ENCODE measurements around the gene PLA2G4D.

The PLA2G4D gene, protein sequence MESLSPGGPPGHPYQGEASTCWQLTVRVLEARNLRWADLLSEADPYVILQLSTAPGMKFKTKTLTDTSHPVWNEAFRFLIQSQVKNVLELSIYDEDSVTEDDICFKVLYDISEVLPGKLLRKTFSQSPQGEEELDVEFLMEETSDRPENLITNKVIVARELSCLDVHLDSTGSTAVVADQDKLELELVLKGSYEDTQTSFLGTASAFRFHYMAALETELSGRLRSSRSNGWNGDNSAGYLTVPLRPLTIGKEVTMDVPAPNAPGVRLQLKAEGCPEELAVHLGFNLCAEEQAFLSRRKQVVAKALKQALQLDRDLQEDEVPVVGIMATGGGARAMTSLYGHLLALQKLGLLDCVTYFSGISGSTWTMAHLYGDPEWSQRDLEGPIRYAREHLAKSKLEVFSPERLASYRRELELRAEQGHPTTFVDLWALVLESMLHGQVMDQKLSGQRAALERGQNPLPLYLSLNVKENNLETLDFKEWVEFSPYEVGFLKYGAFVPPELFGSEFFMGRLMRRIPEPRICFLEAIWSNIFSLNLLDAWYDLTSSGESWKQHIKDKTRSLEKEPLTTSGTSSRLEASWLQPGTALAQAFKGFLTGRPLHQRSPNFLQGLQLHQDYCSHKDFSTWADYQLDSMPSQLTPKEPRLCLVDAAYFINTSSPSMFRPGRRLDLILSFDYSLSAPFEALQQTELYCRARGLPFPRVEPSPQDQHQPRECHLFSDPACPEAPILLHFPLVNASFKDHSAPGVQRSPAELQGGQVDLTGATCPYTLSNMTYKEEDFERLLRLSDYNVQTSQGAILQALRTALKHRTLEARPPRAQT

DNA sequence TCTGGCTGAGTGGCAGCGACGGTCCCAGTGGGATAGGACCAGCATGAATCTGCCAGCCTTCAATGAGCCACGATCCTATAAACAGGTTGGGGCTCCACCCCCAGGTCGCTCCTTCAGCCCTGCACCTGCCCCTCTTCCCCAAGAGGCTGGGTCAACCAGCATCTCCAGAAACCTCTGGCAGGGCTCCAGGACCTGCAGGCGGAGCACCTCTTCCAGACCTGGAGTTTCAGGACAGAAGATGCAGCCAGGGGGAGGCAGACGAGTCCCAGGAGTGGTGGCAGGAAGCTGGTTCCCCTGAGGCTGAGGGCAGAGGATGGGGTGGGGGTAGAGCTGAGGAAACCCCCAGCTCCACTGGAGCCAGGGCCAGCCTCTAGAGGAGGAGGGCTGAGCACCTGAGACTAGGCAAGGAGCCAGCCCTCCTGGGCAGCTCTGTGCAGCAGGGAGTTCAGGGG lies at the start of gene PLA2G4D:
Gene PLA2G4D (minus strand): TSS at position 51 of the 452 bp plus-strand sequence. CDS start 103 bp downstream, outside the sequence.
- DNase-seq, result no peak

DNA sequence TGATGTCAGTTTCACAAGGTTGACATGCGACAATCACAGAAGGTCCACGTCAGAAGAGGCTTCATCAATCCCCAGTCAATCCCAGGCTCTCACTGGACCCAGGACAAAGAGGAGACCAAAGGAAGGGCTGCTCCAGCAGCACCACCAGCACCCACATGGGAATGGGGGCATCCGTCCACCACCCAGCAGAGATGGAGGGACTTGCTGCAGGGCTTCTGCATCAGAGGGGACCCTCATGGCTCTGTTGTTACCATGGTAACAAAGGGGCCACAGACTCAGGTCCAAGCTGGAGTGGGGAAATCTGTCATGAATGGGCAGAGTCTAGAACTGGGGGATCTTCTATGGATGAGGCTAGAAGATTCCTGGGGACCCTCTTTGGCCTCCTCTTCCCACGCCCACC lies 49.0 kb upstream of the PLA2G4D start:
- no peak for DNase-seq

DNA sequence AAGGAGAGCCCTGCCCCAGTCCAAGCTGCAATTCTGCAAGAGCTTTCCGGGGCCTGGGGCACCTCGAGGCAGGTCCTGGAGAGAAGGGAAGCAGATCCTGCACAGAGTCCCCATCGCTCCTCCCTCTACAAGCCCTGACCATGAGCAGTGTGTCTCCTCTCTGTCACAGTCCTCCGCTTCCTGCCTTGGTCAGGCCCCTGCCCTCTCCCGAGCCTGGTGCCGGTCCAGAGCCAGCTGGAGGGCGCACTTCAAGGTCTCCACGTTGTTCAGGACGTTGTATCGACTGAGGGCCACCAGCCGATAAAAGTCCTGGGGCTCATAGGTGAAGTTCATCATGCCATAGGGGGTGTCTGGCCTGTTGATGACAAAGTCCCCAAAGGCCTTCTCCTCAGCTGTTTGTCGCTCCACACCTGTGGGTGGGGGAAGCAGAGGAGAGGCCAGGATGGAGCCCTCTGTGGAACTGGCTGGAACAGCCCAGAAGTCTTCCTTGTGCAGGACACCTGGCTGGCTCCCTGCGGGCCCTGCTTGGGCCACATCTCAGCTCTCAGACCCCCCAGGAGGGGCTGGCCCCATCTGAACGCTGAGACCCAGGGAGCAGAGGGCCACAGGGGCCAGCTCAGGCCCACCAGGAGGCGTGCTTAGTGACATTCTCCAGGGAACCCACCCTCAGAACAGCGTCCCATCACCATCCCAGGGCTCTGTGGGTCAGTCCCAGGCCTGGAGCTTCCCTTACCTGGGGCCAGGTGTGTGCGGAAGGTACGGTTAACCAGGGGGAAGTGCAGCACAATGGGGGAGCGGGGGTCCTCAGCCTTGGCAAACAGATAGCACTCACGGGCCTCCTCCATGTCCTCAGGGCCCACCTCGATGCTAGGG lies 47.7 kb upstream of the PLA2G4D start:
- no peak for DNase-seq

DNA sequence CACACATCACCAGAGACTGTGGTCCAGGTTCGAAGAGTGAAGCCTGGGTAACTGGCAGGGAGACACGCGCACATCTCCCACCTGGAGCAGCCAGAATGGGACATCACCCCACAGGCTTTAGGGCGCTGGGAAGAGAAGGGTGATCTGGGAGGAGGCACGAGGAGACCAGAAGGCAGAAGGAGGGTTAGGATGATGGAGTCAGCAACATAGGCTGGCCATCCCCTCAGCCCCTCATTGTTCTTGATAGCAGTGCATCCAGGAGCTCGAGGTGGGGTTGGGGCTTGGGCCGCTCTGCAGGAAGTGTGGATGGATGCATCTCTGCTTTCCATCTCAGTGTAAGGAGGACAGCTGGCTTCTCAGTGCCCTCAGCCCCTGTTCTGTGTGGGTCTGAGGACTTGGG lies 46.9 kb upstream of the PLA2G4D start:
- no peak for DNase-seq

DNA sequence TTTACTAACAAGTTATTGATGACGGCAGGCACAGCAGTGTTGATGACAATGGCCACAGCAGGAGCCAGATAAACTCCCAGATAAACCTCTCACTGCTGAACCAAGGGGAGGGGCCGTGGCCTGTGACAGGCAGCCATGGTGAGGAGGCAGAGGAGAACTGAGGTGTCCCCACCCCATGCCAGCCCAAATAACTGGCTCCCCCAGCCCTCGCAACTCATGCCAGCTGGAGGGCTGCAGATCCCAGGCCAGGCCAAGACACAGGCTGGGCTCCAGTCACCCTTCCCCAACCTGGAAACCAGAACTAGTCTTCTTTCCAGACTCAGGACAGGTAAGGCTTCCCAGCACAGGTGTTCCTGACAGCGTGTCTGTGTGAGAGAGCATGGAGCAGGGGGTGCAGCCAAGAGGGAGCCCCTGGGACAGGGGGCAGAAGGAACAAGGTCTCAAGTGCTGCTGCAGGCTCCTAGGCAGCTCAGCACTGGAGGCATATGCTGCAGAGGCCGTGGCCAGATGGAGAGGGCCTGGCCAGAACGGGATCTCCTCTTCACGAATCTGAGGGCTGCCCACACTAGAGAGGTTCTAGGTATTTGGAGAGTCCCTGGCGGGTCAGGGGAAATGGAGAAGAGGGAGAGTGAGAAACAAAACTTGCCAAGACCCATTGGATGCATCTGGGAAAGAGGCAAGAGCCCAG lies 46.2 kb upstream of the PLA2G4D start:
- no peak for DNase-seq

DNA sequence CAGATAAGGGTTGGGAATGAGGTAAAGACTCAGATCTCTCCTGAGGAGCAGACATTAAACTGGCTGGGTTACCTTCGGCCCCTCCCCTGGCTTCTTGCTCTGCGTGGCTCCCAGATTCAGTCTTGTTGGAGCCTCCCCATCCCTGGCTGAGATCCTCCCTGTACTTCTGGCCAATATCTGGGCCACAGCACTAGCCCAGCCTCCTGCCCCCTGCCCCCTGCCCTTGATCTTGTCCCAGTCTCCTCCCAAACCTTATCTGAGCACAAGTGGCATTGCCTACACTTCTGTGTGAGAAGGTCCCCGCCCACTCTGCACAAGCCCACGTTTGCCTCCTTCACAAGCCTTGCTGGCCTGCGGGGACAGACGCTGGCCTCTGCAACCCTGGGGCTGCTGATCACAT lies 45.2 kb upstream of the PLA2G4D start:
- no peak for DNase-seq

DNA sequence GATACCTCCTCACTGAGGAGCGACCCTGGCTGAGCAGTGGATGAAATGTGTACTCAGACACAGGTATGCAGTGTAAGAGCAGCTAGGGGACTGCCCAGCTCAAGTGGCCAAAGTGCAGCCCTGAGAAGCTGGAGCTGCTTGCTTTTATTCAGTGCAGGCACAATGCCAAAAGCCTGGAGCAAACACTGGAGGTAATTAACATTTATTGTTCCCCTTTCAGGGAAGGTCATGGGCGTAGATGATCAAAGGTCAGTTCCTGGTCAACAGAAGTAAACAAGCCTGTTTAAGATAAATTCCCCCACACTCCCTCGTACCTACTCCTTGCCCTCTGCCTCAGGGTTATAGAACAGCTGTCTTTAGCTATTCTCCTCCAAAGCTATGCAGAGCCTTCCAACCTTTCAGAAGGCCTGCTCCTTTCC lies 44.6 kb upstream of the PLA2G4D start:
- no peak for DNase-seq

DNA sequence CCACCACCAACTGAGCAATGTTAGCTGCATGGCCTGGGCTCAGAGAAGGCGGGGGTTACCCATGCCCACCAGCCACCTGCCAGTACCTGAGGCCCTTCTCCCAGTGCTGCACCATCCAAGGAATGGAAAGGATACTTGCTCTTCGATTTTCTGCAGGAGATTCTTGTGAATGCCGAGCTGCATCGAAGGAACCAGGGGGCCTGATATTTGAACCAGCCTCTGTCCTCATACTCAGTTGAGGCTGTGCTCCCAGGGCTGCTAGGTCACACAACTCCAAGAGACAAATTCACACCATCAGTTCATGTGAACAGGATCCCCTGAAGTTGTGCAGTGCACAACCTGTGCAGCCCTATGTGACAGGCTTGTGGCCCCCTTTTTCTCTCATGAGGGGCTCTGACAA lies 44.0 kb upstream of the PLA2G4D start:
- no peak for DNase-seq

DNA sequence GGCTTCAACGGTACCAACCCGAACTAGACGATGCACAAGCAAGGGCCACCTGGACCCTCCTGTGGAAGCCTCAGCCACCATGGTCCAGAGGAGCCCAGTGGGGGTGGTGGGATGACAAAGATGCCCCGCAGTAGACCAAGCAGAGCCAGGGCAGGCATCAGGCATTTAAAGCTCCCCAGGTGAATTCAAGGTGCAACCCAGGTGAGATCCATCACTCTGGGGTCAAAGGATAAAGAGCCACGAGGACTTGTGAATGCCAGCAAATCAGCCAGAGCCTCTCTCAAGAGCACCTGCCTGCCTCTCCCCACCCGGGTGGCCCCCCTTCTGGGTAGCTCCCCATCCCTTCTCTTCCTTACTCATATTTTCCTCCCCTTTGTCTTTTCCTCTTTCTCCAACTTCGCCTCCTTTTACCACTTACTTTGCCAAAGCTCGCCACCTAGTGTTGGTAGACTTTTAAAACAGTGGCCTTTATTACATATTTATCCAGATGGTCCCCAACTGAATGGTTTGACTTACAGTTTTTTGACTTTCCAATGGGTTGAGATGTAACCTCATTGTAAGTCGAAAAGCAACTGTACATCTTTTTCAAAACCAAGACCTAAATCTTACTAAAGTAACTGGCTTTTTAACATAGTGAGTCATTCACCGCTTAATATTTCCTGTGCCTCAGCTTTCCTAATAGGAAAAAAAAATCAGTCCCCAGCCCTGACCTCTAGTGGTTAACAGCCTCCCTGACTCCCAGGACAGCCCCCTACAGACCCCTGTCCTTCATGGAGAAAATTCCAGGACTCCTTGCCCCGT lies 43.3 kb upstream of the PLA2G4D start:
- no peak for DNase-seq

DNA sequence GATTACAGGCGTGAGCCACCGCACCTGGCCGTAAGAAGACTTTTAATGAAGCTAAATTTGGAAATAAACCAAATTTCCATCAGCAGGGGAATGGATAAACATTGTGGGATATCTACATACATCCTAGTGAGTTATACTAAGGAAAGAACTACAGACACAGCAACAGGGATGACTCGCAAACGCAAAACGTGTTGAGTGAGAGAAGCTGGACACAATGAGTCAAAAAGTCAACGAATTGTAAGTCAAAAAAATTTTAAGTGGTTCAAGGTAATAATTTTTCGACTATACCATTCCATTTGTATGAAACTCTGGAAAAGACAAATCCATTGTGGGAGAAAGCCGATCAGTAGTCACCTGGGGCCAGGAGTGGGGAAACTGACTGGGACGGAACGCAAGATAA lies 42.2 kb upstream of the PLA2G4D start:
- no peak for DNase-seq

DNA sequence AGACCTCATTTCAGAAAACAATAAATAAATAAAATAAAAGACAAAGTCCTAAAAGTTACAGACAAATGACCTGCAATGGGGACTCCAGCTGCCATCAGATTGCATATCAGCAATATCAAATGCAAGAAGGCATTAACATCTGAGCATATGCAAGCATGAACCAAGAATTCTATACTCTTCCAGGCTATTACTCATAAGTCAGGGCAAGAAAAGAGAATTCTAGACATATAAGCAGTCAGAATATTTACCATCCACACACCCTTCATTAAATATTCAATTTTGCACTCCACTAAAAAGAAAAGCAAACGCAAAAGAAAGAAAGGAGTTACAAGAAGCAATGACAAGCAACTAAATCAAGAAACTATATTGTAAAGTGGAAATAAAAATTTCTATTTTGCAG lies 41.0 kb upstream of the PLA2G4D start:
- DNase-seq, result no peak

DNA sequence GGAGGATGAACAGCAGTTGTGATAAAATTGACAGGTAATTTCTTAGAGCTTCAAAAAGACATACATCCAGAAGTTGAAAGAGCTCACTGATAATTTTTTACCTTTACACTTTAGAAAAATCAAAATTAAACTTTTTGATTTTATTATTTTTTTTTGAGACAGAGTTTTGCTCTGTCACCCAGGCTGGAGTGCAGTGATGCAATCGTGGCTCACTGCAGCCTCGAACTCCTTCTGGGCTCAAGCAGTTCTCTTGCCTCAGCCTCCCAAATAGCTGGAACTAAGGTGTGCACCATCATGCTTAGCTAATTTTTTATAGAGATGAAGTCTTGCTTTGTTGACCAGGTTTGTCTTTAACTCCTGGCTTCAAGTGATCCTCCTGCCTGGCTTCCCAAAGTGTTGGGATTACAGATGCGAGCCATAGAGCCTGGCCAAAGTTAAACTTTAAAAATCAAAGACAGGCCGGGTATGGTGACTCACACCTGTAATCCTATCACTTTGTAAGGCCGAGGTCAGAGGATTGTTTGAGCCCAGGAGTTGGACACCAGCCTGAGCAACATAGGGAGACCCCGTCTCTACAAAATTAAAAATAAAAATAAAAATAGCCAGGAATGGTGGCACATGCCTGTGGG lies 40.4 kb upstream of the PLA2G4D start:
- no peak for DNase-seq

DNA sequence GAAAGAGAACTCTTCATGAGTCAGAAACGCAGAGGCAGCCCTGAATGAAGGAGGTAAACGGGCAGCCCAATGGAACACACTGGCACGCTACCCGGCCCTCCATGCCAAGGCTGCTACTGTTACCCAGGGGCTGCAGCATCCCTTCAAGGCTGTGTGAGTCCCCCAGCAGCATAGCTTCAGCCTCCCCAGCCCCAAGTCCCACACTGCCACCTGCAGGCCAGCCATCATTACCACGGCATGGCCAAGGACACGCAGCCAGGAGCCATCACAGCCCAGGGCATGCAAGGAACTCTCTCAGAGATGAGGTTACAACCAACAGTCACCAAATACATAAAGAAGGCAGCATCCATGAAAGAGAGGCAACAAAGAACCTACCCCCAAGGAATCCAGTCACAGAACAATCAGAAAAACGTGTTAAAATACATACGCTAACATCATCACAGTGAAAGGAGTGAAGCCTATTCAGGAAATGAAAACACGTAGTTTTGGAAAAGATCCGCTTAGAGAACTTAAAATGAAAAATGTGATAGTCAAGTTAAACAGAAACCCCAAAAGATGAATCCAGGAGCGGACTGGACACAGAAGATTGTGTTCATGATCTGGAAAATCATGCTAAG lies 39.6 kb upstream of the PLA2G4D start:
- peak; percentile 42 for DNase-seq

DNA sequence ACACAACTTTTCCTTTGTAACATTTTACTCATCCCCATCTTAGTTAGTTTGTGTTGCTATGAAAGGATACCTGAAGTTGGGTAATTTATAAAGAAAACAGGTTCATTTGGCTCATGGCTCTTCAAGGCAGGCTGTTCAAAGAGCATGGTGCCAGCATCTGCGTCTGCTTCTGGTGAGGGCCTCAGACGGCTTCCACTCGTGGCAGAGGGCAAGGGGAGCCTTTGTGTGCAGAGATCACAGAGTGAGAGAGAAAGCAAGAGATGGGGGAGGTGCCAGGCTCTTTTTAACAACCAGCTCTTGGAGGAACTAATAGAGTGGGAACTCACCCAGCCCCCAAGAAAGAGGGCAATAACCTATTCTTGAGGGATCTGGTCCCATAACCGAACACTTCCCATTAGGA lies 39.0 kb upstream of the PLA2G4D start:
- DNase-seq, result no peak

DNA sequence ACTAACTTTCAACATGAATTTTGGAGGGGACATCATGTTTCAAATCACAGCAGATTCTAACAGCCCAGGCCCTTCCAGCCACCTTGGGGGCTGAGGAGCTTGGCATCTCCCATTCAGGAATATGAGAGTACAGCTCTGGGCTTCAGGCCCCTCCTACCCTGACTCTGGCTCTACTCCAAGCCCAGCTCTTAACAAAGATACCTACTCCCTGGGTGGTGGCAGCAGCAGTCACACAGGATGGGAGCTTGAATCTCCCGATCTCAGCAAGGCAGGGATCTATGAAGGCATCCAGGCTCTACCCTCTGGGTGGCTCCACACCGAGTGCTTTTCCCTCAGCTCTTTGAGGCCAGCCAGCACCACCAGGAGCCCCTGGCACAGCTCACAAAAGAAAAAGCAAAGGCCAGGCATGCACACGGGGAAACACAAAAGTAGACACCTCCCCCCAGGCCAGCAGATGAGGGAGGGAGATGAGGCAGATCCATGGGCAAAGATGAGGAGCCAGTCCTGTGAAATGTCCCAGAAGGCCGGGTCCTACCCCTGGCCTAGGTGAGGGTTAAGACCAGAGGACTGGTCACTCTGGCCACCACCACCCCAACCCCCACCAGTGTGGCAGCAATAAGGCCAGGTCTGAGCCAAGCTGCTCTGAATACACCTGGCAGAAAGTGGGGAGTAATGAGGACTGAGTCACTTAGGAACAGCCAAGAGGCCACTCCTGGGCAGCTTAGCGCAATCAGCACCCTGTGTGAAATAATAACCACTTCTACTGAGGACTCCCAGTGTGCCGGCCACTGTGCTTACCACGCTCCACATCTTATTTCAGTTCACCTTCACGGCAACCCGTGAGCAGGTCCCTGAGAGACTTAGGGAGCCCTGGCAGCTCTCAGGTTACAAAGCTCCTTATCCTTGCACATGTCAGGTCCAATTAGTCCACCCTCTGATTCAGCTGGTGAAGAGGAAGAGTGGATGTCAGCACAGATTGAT lies 37.8 kb upstream of the PLA2G4D start:
- no peak for DNase-seq

DNA sequence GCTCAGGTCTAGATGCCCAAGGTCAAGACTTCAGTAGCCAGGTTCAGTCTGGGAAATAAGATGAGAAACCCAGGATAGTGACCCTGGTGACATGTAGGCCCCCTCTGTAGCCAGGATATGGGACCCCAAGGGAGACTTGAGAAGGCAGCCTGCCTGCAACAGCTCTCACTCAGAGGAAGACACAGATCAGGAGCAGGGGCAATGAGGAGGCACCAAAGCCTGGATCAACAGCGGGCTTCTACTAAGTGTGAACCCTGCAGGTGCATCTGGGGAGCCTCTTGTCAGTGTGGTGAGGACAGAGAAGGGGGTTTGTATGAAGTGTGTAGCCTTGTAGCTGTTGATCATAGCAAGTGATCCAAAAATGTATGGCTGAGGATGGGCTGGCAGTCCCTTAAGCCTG lies 36.6 kb upstream of the PLA2G4D start:
- DNase-seq, result no peak

DNA sequence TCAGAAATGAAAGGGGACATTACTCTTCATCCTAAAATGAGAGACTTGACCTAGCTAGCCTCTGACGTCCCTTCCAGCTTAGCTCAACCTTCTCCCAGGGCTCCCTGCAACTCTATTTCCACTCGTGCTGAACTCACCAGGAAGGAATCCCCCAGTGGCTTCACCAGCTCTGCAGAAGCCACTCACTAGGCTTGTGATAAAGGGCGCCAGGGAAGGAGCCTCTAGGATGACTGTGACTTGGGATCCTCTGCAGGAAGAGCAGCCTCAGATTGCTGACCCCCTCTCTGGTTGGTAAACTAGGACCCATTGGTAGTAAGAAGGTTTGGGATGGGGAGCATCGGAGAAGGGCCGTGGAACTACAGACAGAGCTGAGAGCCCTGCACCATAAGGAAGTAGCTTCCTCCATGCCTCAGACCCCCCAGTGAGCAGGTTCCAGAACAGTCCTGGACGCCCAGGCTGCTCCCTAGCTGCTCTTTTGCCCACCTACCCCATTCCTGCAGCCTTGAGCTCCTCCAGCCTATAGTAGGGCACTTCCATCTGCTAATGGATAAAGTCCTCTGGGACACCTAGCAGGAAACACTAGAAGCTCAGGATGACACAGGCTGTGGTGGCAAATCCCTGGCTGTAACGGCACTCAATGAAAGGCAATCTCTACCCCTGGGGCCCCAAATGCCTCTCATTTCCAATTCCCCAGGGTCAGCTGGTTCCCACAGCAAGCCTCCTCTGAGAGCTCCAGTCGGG lies 36.1 kb upstream of the PLA2G4D start:
- DNase-seq, result no peak

DNA sequence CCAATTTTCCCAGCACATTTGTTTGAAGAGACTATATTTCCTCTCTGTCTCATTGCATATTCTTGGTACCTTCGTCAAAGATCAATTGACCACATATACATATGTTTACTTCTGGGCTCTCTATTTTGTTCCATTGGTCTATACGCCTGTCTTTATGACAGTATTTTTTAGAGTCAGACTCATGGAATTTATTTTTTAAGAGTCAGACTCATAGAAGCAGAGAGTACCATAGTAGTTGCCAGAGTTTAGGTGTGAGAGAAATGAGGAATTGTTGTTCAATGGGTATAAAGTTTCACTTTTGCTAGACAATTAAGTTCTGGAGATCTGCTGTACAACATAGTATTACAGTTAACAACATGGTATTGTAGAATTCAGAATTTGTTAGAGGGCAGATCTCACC lies 35.0 kb upstream of the PLA2G4D start:
- DNase-seq, result no peak

DNA sequence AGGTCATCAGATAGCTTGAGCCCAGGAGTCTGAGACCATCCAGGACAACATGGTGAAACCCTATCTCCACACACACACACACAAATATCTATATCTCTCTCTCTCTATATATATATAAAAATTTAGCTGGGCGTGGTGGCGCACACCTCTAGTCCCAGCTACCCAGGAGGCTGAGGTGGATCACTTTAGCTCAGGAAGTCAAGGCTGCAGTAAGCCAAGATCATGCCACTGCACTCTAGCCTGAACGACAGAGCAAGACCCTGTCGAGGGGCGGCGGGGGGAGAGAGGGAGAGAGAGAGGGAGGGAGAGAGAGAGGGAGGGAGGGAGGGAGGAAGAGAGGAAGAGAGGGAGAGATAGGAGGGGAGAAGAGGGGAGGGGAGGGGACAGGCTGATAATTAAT lies 34.1 kb upstream of the PLA2G4D start:
- DNase-seq, result no peak

Data from CD4-positive, alpha-beta T cell treated with Interleukin-6 for 4 hours (primary cell).